ENCODE results near the gene RASIP1. TPM values are rescaled to one million over a fixed set of nuclear protein-coding genes. Genes with fewer than 3 reads are reported as not detected.
"Not testable (repeated sequence)": the region's sequence is repeated elsewhere in the genome, so short reads cannot be mapped to it uniquely, and the experiment has no call there.

Gene RASIP1, protein sequence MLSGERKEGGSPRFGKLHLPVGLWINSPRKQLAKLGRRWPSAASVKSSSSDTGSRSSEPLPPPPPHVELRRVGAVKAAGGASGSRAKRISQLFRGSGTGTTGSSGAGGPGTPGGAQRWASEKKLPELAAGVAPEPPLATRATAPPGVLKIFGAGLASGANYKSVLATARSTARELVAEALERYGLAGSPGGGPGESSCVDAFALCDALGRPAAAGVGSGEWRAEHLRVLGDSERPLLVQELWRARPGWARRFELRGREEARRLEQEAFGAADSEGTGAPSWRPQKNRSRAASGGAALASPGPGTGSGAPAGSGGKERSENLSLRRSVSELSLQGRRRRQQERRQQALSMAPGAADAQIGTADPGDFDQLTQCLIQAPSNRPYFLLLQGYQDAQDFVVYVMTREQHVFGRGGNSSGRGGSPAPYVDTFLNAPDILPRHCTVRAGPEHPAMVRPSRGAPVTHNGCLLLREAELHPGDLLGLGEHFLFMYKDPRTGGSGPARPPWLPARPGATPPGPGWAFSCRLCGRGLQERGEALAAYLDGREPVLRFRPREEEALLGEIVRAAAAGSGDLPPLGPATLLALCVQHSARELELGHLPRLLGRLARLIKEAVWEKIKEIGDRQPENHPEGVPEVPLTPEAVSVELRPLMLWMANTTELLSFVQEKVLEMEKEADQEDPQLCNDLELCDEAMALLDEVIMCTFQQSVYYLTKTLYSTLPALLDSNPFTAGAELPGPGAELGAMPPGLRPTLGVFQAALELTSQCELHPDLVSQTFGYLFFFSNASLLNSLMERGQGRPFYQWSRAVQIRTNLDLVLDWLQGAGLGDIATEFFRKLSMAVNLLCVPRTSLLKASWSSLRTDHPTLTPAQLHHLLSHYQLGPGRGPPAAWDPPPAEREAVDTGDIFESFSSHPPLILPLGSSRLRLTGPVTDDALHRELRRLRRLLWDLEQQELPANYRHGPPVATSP
- under 1 TPM in 1 of 6 donors, not detected in 5; 0.48 TPM for polyA plus RNA-seq (ENCODE audit: low read depth in 6 of 6)

DNA sequence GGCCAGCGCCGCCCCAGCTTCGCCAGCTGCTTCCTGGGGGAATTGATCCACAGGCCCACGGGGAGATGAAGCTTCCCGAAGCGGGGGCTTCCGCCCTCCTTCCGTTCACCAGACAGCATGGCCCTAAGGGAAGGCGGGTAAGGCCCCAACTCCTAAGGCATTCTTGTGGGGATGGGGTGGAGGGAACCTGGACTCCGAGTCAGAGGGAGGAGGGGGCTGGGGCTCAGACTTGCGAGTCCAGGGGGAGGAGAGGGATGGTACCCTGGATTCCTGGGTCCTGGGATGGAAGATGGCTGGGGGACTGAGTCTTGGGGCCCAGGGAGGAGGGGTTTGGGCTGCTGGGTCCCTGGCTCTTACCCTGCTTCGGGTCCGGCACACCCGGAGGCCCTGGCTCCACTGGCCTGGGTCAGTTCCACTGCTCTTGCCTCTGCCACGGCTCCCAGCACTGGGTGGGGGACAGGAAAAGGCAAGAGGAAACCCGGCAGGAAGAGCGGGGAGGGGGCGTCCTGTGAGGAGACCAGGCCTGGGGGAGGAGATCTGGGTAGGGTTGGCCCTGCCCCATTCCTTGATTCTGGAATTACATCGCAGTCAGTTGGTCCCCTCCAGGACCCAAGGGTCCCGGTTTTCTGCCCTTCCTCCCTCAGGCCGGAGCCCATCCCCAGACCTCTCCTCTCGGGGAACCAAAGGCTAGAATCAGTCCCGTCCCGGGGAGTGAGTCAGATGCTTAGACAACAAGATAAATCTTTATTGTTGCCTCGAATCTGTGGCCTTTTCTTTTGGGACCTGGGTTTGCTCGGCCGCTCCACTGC, at the start of gene RASIP1:
TSS of gene RASIP1 (minus strand) at position 447 of the 809 bp plus-strand sequence. CDS start at position 119, 328 bp downstream.
- no peaks in the 10 kb centered on the region for H3K36me3 Mint-ChIP-seq
- ATAC-seq (ENCODE audit: low read depth in 2 of 2): no peak
- peak within 1 kb of the TSS in 1 of 6 donors; percentile 12 for H3K27ac Mint-ChIP-seq
- peaks cover 8 to 19% (median 16%) of the 10 kb centered on the region in 3 donors for H3K4me1 Mint-ChIP-seq
- peaks cover 0 to 5% (median 0%) of the 10 kb centered on the region in 7 donors for H3K9me3 Mint-ChIP-seq
- H3K27me3 Mint-ChIP-seq: peaks cover 13 to 45% (median 20%) of the 10 kb centered on the region in 3 donors
- DNase-seq: no peak
- H3K4me3 Mint-ChIP-seq: peak within 1 kb of the TSS in 7 of 8 donors; percentile 12 to 88 (median 51)

DNA sequence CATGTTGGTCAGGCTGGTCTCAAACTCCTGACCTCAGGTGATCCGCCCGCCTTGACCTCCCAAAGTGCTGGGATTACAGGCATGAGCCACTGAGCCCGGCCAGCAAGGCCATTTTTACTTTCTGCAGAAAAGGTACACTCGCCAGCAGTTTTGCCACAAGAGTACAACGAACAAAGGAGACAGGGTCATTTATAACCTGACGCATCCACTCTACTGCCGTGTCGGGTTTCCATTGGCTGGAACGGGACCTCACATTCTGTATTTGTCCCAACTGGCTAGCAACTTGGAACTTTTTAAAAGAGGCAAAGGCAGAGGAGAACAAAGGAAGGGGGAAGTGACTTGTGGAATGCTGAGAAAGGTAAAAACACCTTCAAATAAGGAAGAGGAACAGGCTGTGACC, 46.9 kb upstream of the RASIP1 start:
- H3K36me3 Mint-ChIP-seq; H3K9me3 Mint-ChIP-seq; H3K4me1 Mint-ChIP-seq; H3K4me3 Mint-ChIP-seq; H3K27me3 Mint-ChIP-seq; ATAC-seq (ENCODE audit: low read depth in 2 of 2); DNase-seq: not testable (repeated sequence)
- H3K27ac Mint-ChIP-seq: peak overlapping the region in 3 of 6 donors; percentile 20 to 63 (median 33)

DNA sequence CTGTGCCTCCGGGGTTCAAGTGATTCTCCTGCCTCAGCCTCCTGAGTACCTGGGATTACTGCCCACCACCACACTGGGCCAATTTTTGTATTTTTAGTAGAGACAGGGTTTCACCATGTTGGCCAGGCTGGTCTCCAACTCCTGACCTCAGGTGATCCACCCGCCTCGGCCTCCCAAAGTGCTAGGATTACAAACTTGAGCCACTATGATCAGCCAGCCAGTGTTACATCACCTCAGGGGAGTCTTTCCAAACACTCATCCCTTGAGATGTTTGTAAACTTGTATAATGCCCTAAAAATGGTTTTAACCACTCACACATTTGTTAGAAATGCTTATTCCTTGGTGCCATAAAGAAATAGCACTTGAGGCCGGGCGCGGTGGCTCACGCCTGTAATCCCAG, 46.0 kb upstream of the RASIP1 start:
- not testable (repeated sequence) for ATAC-seq (ENCODE audit: low read depth in 2 of 2); H3K27ac Mint-ChIP-seq; H3K4me3 Mint-ChIP-seq; H3K27me3 Mint-ChIP-seq; H3K4me1 Mint-ChIP-seq; H3K36me3 Mint-ChIP-seq; DNase-seq; H3K9me3 Mint-ChIP-seq

DNA sequence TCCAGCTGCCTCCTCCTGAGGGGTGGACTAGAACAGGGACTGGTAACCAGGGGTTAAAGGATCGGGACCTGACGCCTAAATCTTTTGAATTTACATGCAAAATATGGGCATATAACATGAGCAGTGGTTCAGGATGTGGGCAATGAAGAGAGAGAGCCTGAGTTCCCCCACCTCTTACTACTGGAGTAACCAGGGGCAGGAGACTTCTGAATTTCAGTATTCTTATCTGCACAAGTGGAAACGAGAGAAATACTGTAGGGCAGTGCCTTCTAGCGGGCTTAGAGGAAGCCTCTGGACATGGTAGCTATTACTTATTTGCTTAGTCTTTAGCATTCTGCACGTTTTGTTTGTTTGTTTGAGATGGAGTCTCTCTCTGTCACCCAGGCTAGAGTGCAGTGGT, 44.1 kb upstream of the RASIP1 start:
- H3K27ac Mint-ChIP-seq: peak overlapping the region in 2 of 6 donors; percentile 13 to 78
- H3K9me3 Mint-ChIP-seq: no peaks in the 10 kb centered on the region
- no peak for ATAC-seq (ENCODE audit: low read depth in 2 of 2)

DNA sequence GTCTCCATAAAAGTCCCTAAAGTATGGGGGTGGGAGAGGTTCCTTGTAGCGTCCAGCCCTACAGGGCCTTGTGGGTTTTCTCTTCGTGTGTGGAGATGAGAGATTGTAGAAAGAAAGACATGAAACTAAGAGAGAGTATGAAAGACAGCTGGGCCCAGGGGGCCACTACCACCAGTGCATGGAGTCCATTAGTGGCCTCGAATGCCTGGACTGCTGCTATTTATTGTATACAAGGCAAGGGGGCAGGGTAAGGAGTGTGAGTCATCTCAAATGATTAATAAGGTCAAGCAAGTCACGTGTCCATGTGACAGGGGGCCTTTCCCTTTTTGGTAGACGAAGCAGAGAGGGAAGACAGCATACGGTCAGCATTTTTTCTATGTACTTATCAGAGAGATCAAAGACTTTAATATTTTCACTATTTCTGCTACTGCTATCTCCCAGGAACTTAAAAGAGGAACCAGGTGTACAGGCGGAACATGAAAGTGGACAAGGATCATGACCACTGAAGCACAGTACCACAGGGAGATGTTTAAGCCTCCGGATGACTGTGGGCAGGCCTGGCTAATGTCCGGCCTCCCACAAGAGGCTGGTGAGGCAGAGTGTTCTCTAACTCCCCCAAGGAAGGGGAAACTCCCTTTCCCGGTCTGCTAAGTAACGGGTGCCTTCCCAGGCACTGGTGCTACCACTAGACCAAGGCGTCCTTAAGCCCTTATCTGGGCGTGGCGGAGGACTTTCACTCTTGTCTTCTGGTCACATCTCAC, 40.4 kb upstream of the RASIP1 start:
- Mint-ChIP-seq H3K4me3 (no peak overlapping the region), H3K27ac (peak overlapping the region in 3 of 6 donors; percentile 37 to 88 (median 74)), H3K27me3 (no peaks in the 10 kb centered on the region), H3K36me3 (no peaks in the 10 kb centered on the region), H3K9me3 (peaks cover 0 to 2% (median 0%) of the 10 kb centered on the region in 7 donors), H3K4me1 (peaks cover 11 to 13% (median 11%) of the 10 kb centered on the region in 3 donors)
- DNase-seq: no peak
- no peak for ATAC-seq (ENCODE audit: low read depth in 2 of 2)

More for the DNA sequence above, 44.1 kb upstream of the RASIP1 start:
- no peaks in the 10 kb centered on the region for H3K27me3 Mint-ChIP-seq
- no peak for DNase-seq
- peaks cover 6 to 12% (median 10%) of the 10 kb centered on the region in 3 donors for H3K4me1 Mint-ChIP-seq
- no peaks in the 10 kb centered on the region for H3K36me3 Mint-ChIP-seq
- H3K4me3 Mint-ChIP-seq: peak overlapping the region in 1 of 8 donors; percentile 24

DNA sequence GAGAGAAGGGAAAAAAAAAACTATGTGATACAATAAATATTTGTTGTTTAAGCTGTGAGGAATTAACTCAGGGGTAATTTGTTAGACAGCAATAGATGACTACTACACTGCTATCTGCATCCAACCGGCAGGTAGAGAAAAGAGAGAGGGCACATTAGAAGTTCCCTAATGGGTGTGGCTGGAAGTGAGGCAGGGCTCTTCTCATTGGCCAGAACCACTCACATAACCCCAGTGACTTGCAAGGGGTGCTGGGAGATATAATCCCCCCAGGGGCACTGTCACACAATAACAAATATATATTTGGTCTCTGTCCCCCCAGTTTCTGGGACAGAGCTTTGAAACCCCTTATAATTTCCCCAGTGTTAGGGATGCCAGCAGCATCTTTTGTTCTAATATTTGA, 39.2 kb upstream of the RASIP1 start:
- Mint-ChIP-seq H3K36me3 (no peaks in the 10 kb centered on the region), H3K4me3 (no peak overlapping the region), H3K9me3 (peaks cover 0 to 2% (median 0%) of the 10 kb centered on the region in 7 donors), H3K27ac (peak overlapping the region in 2 of 6 donors; percentile 47 to 57), H3K27me3 (no peaks in the 10 kb centered on the region), H3K4me1 (peaks cover 11 to 13% (median 11%) of the 10 kb centered on the region in 3 donors)
- DNase-seq: no peak
- ATAC-seq (ENCODE audit: low read depth in 2 of 2): peak; percentile 22 to 37

DNA sequence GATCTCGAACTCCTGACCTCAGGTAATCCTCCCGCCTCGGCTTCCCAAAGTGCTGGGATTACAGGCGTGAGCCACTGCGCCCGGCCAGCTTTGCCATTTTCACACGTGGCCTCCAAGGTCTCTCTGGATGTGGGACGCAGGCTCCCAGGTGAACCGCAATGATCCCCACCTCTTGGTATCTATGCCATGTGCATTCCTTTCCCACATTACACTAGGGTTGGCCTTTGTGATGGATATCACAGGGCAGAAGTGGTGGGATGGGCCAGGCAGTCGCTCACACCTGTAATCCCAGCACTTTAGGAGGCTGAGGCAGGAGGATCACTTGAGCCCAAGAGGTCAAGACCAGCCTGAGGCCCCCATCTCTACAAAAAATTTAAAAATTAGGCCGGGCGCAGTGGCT, 37.3 kb upstream of the RASIP1 start:
- ATAC-seq (ENCODE audit: low read depth in 2 of 2) (no peak), DNase-seq (no peak)
- Mint-ChIP-seq H3K36me3 (no peaks in the 10 kb centered on the region), H3K9me3 (peaks cover 0 to 2% (median 0%) of the 10 kb centered on the region in 7 donors), H3K27ac (peak overlapping the region in 1 of 6 donors; percentile 15), H3K27me3 (peaks cover 0 to 1% (median 0%) of the 10 kb centered on the region in 3 donors), H3K4me1 (peaks cover 11 to 13% (median 11%) of the 10 kb centered on the region in 3 donors), H3K4me3 (no peak overlapping the region)

DNA sequence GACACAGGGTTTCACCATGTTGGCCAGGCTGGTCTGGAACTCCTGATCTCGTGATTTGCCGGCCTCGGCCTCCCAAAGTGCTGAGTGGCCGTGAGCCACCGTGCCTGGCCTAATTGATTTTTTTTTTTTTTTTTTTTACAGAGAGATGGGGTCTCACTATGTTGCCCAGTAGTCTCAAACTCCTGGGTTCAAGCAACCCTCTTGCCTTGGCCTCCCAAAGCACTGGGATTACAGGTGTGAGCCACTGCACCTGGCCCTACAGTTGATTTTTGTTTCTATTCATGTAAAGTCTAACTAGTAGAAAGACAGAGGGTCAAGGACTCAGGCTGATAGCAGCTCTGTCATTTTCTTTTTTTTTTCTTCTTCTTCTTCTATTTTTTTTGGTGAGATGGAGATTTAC, 36.7 kb upstream of the RASIP1 start:
- Mint-ChIP-seq H3K27me3 (peaks cover 0 to 3% (median 0%) of the 10 kb centered on the region in 3 donors), H3K9me3 (peaks cover 0 to 2% (median 0%) of the 10 kb centered on the region in 7 donors), H3K36me3 (no peaks in the 10 kb centered on the region), H3K4me1 (peaks cover 6 to 8% (median 8%) of the 10 kb centered on the region in 3 donors), H3K4me3 (no peak overlapping the region), H3K27ac (no peak overlapping the region)
- DNase-seq: no peak
- ATAC-seq (ENCODE audit: low read depth in 2 of 2): no peak

DNA sequence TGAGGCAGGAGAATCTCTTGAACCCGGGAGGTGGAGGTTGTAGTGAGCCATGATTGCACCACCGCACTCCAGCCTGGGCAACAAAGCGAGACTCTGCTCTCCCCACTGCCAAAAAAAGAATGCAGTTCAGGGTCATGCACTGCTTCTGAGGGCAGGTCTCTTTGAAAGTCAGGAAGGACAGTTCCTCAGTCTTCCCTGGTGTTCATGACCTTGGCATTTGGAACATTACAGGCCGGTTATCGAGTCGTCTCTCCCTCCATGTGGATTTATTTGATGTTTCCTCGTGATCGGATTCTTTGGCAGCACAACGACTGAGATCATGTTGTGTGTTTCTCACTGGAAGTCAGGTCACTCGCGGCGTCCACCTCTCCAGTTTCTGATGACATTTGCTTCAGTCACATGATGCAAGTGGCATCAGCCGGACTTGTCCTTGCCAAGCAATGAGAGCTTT, 32.1 kb upstream of the RASIP1 start:
- H3K4me3 Mint-ChIP-seq: no peak overlapping the region
- DNase-seq (no peak), ATAC-seq (ENCODE audit: low read depth in 2 of 2) (no peak)
- H3K36me3 Mint-ChIP-seq: no peaks in the 10 kb centered on the region
- peak overlapping the region in 2 of 6 donors; percentile 66 to 76 for H3K27ac Mint-ChIP-seq
- H3K27me3 Mint-ChIP-seq: peaks cover 3 to 25% (median 8%) of the 10 kb centered on the region in 3 donors
- no peaks in the 10 kb centered on the region for H3K9me3 Mint-ChIP-seq
- no peaks in the 10 kb centered on the region for H3K4me1 Mint-ChIP-seq

DNA sequence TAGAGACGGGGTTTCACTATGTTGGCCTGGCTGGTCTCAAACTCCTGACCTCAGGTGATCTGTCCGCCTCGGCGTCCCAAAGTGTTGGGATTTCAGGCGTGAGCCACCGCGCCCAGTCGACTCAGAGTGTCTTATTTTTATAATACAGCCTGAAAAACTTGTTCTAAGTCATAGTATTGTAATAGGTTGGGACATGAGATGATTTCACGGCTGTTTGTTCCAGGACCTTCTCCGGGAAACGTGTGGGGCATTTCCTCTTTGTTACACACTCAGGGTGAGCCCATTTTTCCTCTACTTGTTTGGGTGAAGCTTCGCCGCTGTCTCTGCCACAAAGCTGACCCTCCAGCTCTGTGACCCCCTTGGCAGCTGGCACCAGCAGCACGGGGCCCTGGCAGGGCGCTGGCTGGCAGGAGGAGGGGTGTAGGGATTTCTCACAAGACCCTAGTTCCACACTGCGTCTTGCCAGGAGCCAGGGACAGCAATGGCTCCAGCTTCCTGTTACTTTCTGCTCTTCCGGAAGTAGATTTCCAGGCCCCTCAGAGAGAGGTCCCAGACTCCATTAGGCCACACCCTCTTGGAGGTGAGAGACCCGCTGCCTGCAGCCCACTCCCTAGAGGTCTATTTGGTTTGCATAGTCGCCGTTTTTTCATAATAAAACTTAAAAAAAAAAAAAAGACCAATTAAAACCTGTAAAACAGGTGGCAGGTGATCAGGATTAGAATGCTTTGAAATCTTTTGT, 30.5 kb upstream of the RASIP1 start:
- Mint-ChIP-seq H3K27ac (peak overlapping the region in 1 of 6 donors; percentile 7), H3K9me3 (no peaks in the 10 kb centered on the region), H3K27me3 (peaks cover 5 to 36% (median 16%) of the 10 kb centered on the region in 3 donors), H3K36me3 (no peaks in the 10 kb centered on the region), H3K4me1 (no peaks in the 10 kb centered on the region), H3K4me3 (no peak overlapping the region)
- no peak for DNase-seq
- ATAC-seq (ENCODE audit: low read depth in 2 of 2): no peak

DNA sequence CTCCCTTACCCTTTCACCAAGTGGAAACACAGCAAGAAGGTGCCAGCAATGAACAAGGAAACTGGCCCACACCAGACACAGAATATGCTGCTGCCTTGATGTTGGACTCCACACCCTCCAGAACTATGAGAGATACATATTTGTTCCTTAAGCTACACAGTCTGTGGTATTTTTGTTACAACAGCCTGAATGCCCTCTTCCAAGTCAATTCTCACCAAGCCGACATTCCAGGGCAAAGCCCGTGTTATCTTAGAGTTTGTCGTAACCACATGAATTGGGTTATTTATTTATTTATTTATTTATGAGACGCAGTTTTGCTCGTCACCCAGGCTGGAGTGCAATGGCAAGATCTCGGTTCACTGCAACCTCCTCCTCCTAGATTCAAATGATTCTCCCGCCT, 29.9 kb upstream of the RASIP1 start:
- Mint-ChIP-seq H3K27ac (no peak overlapping the region), H3K27me3 (peaks cover 9 to 40% (median 16%) of the 10 kb centered on the region in 3 donors), H3K9me3 (no peaks in the 10 kb centered on the region), H3K36me3 (no peaks in the 10 kb centered on the region), H3K4me3 (no peak overlapping the region), H3K4me1 (no peaks in the 10 kb centered on the region)
- no peak for DNase-seq
- no peak for ATAC-seq (ENCODE audit: low read depth in 2 of 2)
